Measurements from ENCODE around the gene AKAP8.
"Not testable (repeated sequence)": the region's sequence is repeated elsewhere in the genome, so short reads cannot be mapped to it uniquely, and the experiment has no call there.

AKAP8 gene

GRCh38 chr19:15371119-15371518 is 8.5 kb downstream of the AKAP8 start:
- no peak for FAIRE-seq
- DNase-seq (ENCODE audit: insufficient read length) = no peak
- no peak for TF ChIP-seq POLR2A (IDR thresholded peaks at IDR 0.05; ENCODE audit: low read depth, low read length)
- TF ChIP-seq POLR2AphosphoS5 (IDR thresholded peaks at IDR 0.05; ENCODE audit: low read depth, low read length) = no peak
- TF ChIP-seq TAF1 (IDR thresholded peaks at IDR 0.05; ENCODE audit: borderline replicate concordance, low read depth, low read length) = no peak

GRCh38 chr19:15369594-15369891 is 10.0 kb downstream of the AKAP8 start:
- DNase-seq (ENCODE audit: insufficient read length) (no peak), FAIRE-seq (no peak)
- TF ChIP-seq POLR2A (IDR thresholded peaks at IDR 0.05; ENCODE audit: low read depth, low read length) = no peak
- TF ChIP-seq TAF1 (IDR thresholded peaks at IDR 0.05; ENCODE audit: borderline replicate concordance, low read depth, low read length) = no peak
- TF ChIP-seq POLR2AphosphoS5 (IDR thresholded peaks at IDR 0.05; ENCODE audit: low read depth, low read length) = no peak

- FAIRE-seq = no peak
- DNase-seq (ENCODE audit: insufficient read length) = no peak
- no peak; the same call in 1 of the 2 replicates for TF ChIP-seq POLR2AphosphoS5 (IDR thresholded peaks at IDR 0.05; ENCODE audit: low read depth, low read length)
- TF ChIP-seq POLR2A (IDR thresholded peaks at IDR 0.05; ENCODE audit: low read depth, low read length) = no peak
Observed at GRCh38 chr19:15368798-15369593, 10.6 kb downstream of the AKAP8 start.

GRCh38 chr19:15368051-15368632 is 11.4 kb downstream of the AKAP8 start:
- no peak for FAIRE-seq
- TF ChIP-seq TAF1 (IDR thresholded peaks at IDR 0.05; ENCODE audit: borderline replicate concordance, low read depth, low read length) (no peak), POLR2A (IDR thresholded peaks at IDR 0.05; ENCODE audit: low read depth, low read length) (no peak; the same call in 1 of the 2 replicates), POLR2AphosphoS5 (IDR thresholded peaks at IDR 0.05; ENCODE audit: low read depth, low read length) (no peak)
- DNase-seq (ENCODE audit: insufficient read length) = no peak

- no peak for TF ChIP-seq TAF1 (IDR thresholded peaks at IDR 0.05; ENCODE audit: borderline replicate concordance, low read depth, low read length)
- peak; percentile 36 for FAIRE-seq
- no peak for DNase-seq (ENCODE audit: insufficient read length)
Observed at GRCh38 chr19:15367439-15367838, 12.1 kb downstream of the AKAP8 start.

- DNase-seq (ENCODE audit: insufficient read length) = no peak
- TF ChIP-seq POLR2A (IDR thresholded peaks at IDR 0.05; ENCODE audit: low read depth, low read length) (no peak), TAF1 (IDR thresholded peaks at IDR 0.05; ENCODE audit: borderline replicate concordance, low read depth, low read length) (no peak), POLR2AphosphoS5 (IDR thresholded peaks at IDR 0.05; ENCODE audit: low read depth, low read length) (no peak)
Observed at GRCh38 chr19:15365264-15365663, 14.3 kb downstream of the AKAP8 start.

GRCh38 chr19:15363791-15364190 is 15.8 kb downstream of the AKAP8 start:
- DNase-seq (ENCODE audit: insufficient read length); FAIRE-seq: not testable (repeated sequence)

More at GRCh38 chr19:15365264-15365663, 14.3 kb downstream of the AKAP8 start:
- FAIRE-seq = no peak

GRCh38 chr19:15363048-15363447 is 16.5 kb downstream of the AKAP8 start:
- not testable (repeated sequence) for DNase-seq (ENCODE audit: insufficient read length); FAIRE-seq

- not testable (repeated sequence) for FAIRE-seq; DNase-seq (ENCODE audit: insufficient read length)
- 0 out of 2 replicates have a peak, but pooled peaks have one; percentile 19 for TF ChIP-seq POLR2AphosphoS5 (IDR thresholded peaks at IDR 0.05; ENCODE audit: low read depth, low read length)
Observed at GRCh38 chr19:15360015-15360414, 19.6 kb downstream of the AKAP8 start.

- TF ChIP-seq POLR2AphosphoS5 (IDR thresholded peaks at IDR 0.05; ENCODE audit: low read depth, low read length) (no peak), TAF1 (IDR thresholded peaks at IDR 0.05; ENCODE audit: borderline replicate concordance, low read depth, low read length) (no peak), POLR2A (IDR thresholded peaks at IDR 0.05; ENCODE audit: low read depth, low read length) (no peak)
- FAIRE-seq = no peak
- DNase-seq (ENCODE audit: insufficient read length) = no peak
Observed at GRCh38 chr19:15358918-15359317, 20.7 kb downstream of the AKAP8 start.

GRCh38 chr19:15357906-15358305 is 21.7 kb downstream of the AKAP8 start:
- no peak for FAIRE-seq
- no peak for DNase-seq (ENCODE audit: insufficient read length)
- TF ChIP-seq POLR2A (IDR thresholded peaks at IDR 0.05; ENCODE audit: low read depth, low read length) (no peak), POLR2AphosphoS5 (IDR thresholded peaks at IDR 0.05; ENCODE audit: low read depth, low read length) (no peak), TAF1 (IDR thresholded peaks at IDR 0.05; ENCODE audit: borderline replicate concordance, low read depth, low read length) (no peak)

GRCh38 chr19:15354566-15355296 is 24.9 kb downstream of the AKAP8 start:
- FAIRE-seq = no peak
- no peak for DNase-seq (ENCODE audit: insufficient read length)
- 0 out of 2 replicates have a peak, but pooled peaks have one; percentile 46 for TF ChIP-seq POLR2AphosphoS5 (IDR thresholded peaks at IDR 0.05; ENCODE audit: low read depth, low read length)
- no peak for TF ChIP-seq POLR2A (IDR thresholded peaks at IDR 0.05; ENCODE audit: low read depth, low read length)
- TF ChIP-seq TAF1 (IDR thresholded peaks at IDR 0.05; ENCODE audit: borderline replicate concordance, low read depth, low read length) = no peak
